Glomerular visceral epithelial cell (primary cell): ENCODE measurements around the gene ATG101.

Experiments used
- DNase-seq: peaks from one replicate; pipeline ENCODE4 v3.0.0-alpha.2; 2016; ENCODE audit errors: extremely low spot score

Gene ATG101

GRCh38 chr12:52041695-52042123 lies 28.1 kb upstream of the ATG101 start:
- no peak for DNase-seq

GRCh38 chr12:52042706-52043385 lies 26.9 kb upstream of the ATG101 start:
- no peak for DNase-seq

- no peak for DNase-seq
These were observed 26.2 kb upstream of the ATG101 start for GRCh38 chr12:52043386-52044212.

- DNase-seq: no peak
These were observed 25.3 kb upstream of the ATG101 start for GRCh38 chr12:52044292-52044983.

- no peak for DNase-seq
These were observed 24.0 kb upstream of the ATG101 start for GRCh38 chr12:52045794-52046199.

- no peak for DNase-seq
These were observed 22.9 kb upstream of the ATG101 start for GRCh38 chr12:52046859-52047258.

- DNase-seq: no peak
These were observed 20.5 kb upstream of the ATG101 start for GRCh38 chr12:52049286-52049685.

GRCh38 chr12:52049688-52050087 lies 20.1 kb upstream of the ATG101 start:
- no peak for DNase-seq

- DNase-seq: no peak
These were observed 19.5 kb upstream of the ATG101 start for GRCh38 chr12:52050116-52050757.

- DNase-seq: peak; percentile 90
These were observed 18.8 kb upstream of the ATG101 start, which contains the start of gene NR4A1 for GRCh38 chr12:52050758-52051541. TSS of gene NR4A1 (plus strand) at chr12:52051442. CDS start at chr12:52054329, 2,887 bp downstream.

GRCh38 chr12:52052468-52053186 lies 17.2 kb upstream of the ATG101 start:
- no peak for DNase-seq

- DNase-seq: no peak
These were observed 16.1 kb upstream of the ATG101 start for GRCh38 chr12:52053536-52054209.

- no peak for DNase-seq
These were observed 15.4 kb upstream of the ATG101 start for GRCh38 chr12:52054231-52054832.

- DNase-seq: no peak
These were observed 14.7 kb upstream of the ATG101 start for GRCh38 chr12:52054833-52055730.

GRCh38 chr12:52055731-52056711 lies 13.8 kb upstream of the ATG101 start:
- no peak for DNase-seq

GRCh38 chr12:52056801-52057637 lies 12.8 kb upstream of the ATG101 start:
- no peak for DNase-seq
